Right lobe of liver (tissue), 4 donors: ENCODE data around the gene BICD2.

Experiments
- POLR2A ChIP-seq: fragments of 450-650 bp; IDR thresholded peaks from one replicate; pipeline ENCODE4 v1.6.1; 2017; ENCODE audit warnings: antibody characterized with exemption, mild to moderate bottlenecking
- TF ChIP-seq, protein P1 (sequence below), 4 donors: fragments of 200-600 bp in 3 of 4; fragments of 450-650 bp in 1 of 4; IDR thresholded peaks; one replicate each; pipeline versions ENCODE4 v1.5.1 to v1.8.0; 2016 to 2022; ENCODE audit warnings: antibody characterized with exemption in 4 of 4, mild to moderate bottlenecking in 2 of 4
- donor health status: DM: no; HTN: no; CAD: no.
- donor health status: DM: no; HTN: no; CAD: no.
- donor health status: DM: no; HTN: yes; CAD: no.

DNA sequence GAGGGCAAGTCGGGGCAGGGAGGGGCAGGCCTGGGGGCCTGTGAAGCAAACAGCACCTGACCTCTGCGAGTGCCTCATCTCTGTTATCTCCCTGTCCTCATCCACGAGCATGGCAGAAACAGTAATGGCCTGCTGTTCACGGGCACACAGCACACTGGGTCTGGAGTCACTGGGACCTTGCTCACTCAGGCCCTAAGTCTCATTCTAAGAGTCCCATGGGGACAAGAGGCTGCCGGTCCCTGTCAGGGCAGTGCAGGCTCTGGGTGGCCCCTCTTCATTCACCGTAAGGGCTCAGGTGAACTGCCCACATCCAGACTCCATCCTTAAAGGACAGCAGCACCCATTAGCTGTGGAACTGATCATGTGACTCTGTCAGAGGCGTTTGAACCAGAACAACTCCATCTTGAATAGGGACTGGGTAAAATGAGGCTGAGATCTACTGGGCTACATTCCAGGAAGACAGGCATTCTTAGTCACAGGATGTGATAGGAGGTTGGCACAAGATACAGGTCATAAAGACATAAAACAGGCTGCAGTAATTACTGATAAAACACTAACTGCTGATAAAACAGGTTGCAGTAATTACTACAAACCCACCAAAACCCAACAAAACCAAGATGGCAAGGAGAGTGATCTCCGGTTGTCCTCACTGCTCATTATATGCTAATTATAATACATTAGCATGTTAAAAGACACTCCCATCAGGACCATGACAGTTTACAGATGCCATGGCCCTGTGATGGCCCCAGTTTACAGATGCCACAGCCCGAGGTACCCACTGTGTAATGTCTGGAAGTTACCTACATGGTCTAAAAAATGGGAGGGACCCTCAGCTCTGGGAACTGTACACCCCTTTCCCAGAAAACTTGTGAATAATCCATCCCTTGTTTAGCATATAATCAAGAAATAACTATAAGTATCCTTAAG is 28.7 kb downstream of the BICD2 start:
- no peak for TF ChIP-seq POLR2A
- TF ChIP-seq, protein P1, sequence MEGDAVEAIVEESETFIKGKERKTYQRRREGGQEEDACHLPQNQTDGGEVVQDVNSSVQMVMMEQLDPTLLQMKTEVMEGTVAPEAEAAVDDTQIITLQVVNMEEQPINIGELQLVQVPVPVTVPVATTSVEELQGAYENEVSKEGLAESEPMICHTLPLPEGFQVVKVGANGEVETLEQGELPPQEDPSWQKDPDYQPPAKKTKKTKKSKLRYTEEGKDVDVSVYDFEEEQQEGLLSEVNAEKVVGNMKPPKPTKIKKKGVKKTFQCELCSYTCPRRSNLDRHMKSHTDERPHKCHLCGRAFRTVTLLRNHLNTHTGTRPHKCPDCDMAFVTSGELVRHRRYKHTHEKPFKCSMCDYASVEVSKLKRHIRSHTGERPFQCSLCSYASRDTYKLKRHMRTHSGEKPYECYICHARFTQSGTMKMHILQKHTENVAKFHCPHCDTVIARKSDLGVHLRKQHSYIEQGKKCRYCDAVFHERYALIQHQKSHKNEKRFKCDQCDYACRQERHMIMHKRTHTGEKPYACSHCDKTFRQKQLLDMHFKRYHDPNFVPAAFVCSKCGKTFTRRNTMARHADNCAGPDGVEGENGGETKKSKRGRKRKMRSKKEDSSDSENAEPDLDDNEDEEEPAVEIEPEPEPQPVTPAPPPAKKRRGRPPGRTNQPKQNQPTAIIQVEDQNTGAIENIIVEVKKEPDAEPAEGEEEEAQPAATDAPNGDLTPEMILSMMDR (IDR thresholded peaks at IDR 0.05), result no peak
